Measurements from ENCODE around the gene CFAP91.
A peak's percentile ranks its signal among the peaks of the same experiment; 100 is the strongest.
"Not testable (repeated sequence)": the region's sequence is repeated elsewhere in the genome, so short reads cannot be mapped to it uniquely, and the experiment has no call there.

The CFAP91 gene

DNA sequence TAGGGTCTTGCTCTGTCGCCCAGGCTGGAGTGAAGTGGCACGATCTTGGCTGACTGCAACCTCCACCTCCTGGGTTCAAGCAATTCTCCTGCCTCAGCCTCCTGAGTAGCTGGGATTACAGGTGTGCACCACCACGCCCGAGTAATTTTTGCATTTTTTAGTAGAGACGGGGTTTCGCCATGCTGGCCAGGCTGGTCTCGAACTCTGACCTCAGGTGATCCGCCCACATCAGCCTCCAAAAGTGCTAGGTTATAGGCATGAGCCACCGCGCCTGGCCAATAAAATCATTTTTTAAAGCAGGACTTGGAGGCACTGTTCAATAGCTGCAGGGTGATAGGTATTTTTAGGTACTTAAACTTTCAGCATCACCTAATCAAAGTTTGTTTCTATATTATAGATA lies 24.6 kb upstream of the CFAP91 start:
- DNase-seq: not testable (repeated sequence)

DNA sequence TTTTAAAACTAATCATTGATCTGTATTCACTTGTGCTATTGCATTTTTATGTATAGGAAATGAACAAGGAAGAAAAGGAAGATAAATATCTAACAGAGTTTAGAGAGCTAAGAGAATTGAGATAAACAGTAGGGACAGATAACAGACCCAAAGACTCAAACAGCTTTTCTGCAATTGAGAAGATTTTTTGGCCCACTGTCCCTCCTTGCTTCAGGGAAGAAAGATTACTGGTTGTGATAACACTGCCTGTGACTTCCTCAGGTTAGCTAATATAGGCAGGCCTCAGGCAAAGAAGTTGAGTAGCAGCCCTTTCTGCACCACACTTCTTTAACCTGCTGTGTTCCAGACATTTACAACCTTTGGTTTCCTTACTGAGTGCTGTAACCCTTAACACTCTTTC lies 22.9 kb upstream of the CFAP91 start:
- no peak for DNase-seq

DNA sequence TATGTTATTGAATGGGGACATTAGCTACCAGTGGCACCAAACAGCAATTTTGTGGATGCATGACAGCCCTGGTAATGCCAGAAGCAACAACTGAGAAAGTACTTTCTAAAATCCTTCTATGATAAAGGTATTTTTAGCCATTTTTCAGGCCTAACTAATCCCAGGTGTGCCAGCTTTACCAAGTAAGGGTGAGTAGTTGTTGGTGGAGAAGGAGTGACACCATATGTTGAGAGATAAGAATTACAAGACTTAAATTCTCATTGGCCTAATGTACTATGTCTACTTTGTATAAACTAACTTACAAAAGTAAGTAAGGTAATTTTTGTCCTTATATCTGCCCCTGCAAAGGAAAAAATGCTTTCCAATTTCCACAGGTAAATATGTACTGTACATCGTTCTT lies 21.5 kb upstream of the CFAP91 start:
- DNase-seq: no peak

- no peak for DNase-seq
These were observed 19.4 kb upstream of the CFAP91 start for GRCh38 chr3:119683421-119683820.

DNA sequence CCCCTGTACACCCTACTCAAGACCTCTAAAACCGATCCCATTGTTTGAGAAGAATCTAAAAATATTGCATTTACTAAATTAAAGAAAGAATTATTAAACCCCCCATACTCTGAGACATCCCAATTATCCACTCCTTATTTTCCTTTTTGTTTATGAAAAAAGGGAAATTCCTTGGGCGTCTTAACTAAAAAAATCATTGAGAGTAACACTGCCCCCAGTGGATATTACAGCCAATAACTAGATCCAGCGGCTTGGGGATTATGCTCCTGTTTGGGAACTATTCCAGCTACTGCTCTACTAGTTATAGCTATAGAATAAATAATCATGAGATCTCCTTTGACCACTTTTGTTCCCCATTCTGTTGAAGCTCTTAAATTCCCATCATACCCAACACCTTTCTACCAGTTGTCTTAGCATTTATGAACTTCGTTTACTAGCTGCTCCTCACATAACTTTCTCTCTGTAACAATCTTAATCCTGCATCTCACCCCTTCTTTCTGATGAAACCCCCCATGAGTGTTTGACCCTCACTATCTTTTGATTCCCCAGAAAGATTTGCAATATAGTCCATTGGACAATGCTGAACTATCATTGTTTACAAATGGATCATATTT lies 12.7 kb upstream of the CFAP91 start:
- DNase-seq: no peak

DNA sequence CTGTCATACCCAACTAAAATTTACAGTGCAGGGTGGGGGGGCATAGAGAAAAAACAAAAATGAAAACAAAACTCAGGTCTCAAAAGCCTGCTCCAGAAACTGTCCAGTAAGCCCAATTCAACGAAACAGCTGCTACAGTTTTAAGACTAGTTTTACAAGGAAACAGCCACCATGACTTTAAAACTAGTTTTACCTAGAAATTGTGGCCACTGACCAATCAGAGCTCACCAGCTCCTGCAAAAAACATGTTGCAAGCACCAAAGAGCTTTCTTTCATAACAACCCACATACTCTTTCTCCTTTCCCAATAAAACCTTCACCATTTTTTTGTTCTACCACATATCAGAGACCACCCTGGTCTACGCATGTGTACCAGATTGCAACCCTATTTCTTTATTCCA lies 7.3 kb upstream of the CFAP91 start:
- DNase-seq: no peak

DNA sequence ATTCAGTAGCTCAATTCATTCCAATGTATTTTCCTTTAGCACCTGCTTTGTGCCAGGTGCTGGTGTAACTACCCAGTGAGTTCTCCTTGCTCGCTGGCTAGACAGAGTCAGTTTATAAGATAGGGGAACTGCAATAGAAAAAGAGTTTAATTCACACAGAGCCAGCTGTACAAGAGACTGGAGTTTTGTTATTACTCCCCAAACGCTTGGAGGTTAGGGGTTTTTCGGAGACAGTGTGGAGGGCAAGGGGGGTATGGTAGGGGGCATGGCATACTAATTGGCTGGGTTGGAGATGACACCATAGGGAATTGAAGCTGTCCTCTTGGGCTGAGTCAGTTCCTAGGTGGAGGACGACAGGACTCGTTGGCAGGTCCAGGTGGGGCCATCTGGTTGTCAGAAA lies 5.4 kb upstream of the CFAP91 start:
- no peak for DNase-seq

GRCh38 chr3:119700269-119700919 lies 2.4 kb upstream of the CFAP91 start:
- peak in 1 of 2 donors; percentile 19 for DNase-seq

DNA sequence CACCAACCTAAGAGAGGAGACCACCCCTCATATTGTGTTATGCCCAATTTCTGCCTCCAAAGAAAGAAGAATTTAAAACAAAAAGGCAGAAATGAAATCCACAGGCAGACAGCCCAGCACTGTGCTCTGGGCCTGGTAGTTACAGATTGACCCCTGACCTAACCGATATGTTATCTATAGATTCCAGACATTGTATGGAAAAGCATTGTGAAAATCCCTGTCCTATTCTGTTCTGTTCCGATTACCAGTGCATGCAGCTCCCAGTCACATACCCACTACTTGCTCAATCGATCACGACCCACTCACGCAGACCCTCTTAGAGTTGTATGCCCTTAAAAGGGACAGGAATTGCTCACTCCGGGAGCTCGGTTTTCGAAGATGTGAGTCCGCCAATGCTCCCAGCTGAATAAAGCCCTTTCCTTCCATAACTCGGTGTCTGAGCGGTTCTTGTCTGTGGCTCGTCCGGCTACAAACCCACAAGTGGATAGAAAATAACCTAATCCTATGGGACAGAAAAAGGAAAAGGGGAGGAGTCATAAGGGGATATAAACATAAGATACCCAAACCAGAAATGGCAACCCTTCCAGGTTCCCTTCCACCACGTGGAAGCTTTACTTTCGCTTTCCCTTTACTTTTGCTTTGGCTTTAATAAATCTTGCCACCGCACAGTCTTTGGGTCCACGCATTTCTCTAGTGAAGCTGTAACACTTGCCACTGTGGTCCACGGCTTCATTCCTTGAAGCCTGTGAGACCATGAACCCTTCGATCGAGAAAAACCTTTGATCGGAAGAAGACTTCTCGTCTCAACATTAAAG lies 1.7 kb upstream of the CFAP91 start:
- DNase-seq: no peak

DNA sequence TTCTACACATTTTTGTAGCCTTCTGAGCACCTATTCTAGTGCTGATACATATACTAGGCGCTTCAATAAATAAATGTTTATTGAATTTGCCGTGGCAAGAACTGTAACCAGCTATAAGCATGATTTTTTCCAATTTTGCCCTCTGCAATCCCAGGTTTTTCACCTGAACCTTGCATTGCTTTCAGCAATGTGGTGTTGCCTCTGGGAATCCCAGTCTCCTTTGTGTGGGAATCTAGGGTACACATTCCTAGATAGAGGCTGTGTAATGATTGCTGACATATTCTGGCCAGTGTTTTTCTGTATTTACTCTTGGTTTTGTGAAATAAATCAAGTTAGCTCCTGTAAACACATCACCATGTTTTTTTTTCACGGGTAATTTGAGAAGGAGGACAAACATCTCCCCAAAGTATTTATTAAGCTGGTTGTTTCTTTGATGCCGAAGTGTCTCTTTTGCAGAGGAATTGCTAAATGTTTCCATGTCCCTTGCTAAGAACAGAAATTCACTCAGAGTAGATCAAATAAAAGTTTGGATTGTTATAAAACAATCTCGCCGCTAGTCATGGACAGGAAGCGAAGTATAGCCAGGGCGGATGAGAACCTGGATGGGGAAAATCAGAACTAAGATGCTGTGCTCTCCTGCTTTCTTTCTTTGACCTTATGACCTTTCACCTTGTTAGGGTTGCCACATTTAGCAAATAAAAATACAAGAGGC lies 1.2 kb downstream of the CFAP91 start:
- no peak for DNase-seq

DNA sequence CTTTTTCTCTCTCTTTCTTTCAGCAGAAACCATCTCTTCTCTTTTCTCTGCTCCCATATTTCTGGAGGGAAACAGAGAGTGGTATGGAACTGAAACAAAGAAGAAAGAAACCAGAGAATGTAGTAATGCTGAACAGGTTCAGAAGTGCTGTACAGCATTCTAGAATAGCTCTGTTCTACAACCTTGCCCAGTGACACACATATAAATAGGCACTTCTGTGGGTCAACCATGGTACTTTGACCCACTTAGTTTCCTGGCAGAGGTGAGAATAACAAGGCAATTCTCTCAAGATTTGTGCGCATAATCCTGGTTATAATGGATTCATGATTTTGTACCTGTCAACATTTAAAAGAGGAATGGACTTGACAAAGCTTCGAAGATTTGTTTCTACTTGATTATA lies 12.3 kb downstream of the CFAP91 start:
- no peak for DNase-seq

DNA sequence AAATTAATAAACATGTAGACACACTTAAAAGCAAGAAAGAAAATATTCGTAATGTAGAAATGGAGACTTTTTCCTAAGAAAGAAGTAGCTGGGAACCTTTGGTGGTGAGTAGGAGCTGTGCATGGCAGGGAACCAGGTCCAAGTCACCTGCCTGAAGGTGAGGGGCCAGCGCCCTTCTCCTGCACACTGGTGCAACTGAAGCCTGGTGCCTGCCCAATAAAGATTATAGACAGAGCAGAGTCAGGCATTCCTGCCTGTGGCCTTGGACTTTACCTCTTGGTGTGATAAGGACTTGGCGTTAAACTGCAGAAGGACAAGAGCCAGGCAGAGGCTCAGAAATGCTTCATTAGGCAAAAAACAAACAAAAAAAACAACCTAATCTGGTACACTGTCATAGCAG lies 14.2 kb downstream of the CFAP91 start:
- DNase-seq: no peak

DNA sequence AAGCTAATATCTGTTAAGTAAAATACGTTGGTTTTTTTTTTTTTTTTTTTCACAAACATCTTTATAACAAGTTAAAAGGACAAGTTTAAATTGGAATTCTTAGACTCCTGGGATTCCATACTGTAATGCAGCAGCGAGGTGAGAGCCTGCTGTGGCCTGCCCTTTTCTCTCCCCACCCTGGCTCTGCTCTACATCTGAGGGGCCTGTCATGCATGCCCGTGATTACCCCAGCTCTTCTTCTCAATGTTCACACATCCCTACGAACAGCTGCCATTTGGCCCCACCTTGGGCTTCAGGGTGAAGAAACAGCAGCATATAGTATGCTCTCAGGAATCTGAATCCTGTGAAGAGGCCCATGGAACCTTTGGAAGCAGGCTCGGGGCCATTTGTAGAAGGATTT lies 14.7 kb downstream of the CFAP91 start:
- no peak for DNase-seq

DNA sequence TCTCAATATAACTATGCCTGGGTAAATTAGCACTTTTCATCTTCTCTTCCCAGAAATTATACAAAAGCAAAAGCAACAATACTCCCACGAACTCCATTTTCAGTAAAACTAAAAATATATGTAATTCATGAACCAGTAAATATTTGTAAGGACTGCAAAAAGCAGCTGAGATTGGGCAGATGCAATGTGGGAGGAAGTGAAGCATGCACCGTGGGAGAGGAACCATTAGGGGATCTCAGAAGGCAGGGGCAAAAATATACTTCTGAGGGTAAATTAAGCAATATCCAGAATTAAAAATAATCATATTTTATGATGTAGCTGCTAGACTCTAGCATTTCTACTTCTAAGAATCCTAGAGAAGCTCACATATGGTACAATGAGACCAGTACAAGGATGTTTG lies 20.2 kb downstream of the CFAP91 start:
- DNase-seq: no peak

GRCh38 chr3:119726909-119727308 lies 24.1 kb downstream of the CFAP91 start:
- no peak for DNase-seq

DNA sequence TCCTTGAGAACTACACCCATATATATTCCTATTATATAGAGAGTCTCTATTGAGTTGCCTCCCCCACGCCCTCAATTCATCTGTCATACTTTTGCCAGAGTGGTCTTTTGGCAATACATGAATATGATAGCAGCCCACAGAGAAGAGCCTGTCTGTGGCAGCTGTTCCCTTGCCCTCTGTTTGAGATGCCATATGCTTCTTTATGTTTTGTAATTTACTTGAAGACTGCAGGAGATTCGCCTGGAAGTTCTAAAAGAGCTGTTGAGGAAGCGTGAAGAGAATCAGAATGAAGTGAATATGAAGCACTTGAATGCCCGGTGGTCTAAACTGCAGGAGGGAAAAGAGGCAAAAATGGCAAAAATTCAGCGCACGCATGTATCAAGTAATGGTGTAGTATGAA lies 27.2 kb downstream of the CFAP91 start:
- DNase-seq: no peak

- DNase-seq: no peak
These were observed 28.9 kb downstream of the CFAP91 start for GRCh38 chr3:119731560-119732343.

DNA sequence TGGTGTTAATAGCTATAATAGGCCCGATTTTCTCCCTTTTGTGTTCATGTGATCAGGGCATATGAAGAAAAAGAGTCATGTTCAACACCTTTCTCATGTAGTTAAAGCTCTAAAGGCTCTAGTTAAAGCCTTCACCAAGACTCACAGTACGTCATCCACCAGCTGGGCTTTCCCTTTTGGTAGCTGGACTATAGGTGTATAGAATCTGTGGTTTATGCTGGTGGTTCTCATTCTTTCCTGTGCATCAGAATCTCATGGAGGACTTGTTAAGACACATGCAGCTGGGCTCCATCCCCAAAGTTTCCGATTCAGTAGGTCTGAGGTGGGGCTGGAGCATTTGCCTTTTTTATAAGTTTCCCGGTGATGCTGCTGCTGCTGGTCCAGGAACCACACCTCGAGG lies 31.0 kb downstream of the CFAP91 start:
- no peak for DNase-seq

DNA sequence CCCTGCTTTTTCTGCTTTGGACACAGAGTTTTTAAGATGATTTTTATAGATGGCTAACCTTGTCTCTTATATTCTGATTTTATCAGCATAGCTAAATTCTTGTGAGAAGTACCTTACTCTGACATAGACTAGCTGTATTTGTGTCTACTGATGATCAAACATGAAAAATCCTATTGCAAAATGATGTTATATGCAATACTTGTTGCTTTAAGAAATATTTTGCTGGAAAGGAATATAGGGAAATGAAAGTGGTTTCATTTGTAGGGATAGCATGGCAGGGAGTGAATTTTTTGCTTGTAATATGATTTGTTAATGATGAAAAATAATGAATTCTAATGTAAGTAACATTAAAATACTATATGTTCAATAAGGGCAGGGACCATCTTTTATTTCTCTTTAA lies 35.9 kb downstream of the CFAP91 start:
- no peak for DNase-seq

- DNase-seq: no peak
These were observed 39.1 kb downstream of the CFAP91 start for GRCh38 chr3:119741657-119742590.

DNA sequence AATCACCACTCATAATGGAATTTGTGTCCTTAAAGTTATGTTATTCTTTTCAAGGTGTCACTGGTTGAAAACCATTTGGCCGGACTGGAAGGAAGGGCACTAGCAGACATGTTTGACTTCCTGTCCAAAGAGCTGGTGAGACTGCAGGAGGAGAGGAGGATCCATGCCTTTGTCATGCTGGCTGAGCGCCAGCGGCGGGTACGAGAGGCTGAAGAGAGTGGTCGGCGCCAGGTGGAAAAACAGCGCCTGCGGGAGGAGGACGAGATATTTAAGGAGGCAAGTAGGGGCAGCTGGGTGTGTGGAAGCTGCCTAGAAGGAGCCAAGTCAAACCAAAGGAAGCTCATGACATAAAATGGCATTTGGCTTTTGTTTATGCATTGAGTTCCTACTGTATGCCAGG lies 41.1 kb downstream of the CFAP91 start:
- DNase-seq: no peak

DNA sequence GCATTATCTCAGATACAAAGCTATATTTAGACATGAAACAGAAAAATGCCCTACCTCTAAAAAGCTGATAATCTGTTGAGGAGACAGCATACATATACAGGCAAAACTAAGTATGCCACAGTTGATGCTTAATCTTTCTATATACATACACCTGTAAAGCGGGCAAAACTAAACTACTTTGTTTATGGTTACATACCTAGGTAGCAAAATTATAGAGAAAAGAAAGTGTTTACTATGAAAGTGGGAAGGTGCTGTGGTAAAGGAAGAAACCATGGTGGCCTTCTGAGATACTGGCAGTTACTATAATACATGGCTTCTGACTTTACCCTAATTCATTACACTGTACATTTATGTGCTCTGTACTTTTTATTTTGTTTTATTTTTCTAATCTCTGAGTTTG lies 43.1 kb downstream of the CFAP91 start:
- no peak for DNase-seq

Measured in stimulated activated CD4-positive, alpha-beta T cell treated with anti-CD3 and anti-CD28 coated beads, Interleukin-2, amount 100 ng/mL, for 48 hours (primary cell).